Suppressor macrophage (primary cell): ENCODE data around the gene FITM1.

Experiments
- DNase-seq, 4 experiments: peaks; one replicate each; pipeline ENCODE4 v3.0.0-alpha.2; 2020 to 2022

The FITM1 gene

GRCh38 chr14:24121210-24121609 is 9.2 kb upstream of the FITM1 start:
- DNase-seq = no peak

GRCh38 chr14:24122416-24122815 is 8.0 kb upstream of the FITM1 start:
- DNase-seq = no peak

GRCh38 chr14:24122898-24123297 is 7.6 kb upstream of the FITM1 start:
- DNase-seq = no peak

GRCh38 chr14:24123424-24124417 is 6.7 kb upstream of the FITM1 start:
- no peak for DNase-seq

- no peak for DNase-seq
These were observed 3.5 kb upstream of the FITM1 start for GRCh38 chr14:24126939-24127338.

GRCh38 chr14:24127673-24128072 is 2.8 kb upstream of the FITM1 start:
- DNase-seq = no peak

GRCh38 chr14:24129410-24129998 is 955 bp upstream of the FITM1 start:
- no peak for DNase-seq

GRCh38 chr14:24130717-24131548 is 474 bp downstream of the FITM1 start:
- DNase-seq = no peak

- no peak for DNase-seq
These were observed 1.1 kb downstream of the FITM1 start for GRCh38 chr14:24131549-24131966.

GRCh38 chr14:24132061-24132685 is 1.7 kb downstream of the FITM1 start:
- no peak for DNase-seq

GRCh38 chr14:24132976-24133375 is 2.5 kb downstream of the FITM1 start:
- DNase-seq = no peak

- no peak for DNase-seq
These were observed 3.3 kb downstream of the FITM1 start for GRCh38 chr14:24133735-24134134.

GRCh38 chr14:24135584-24135833 is 5.0 kb downstream of the FITM1 start:
- DNase-seq = no peak

- peak; percentile 93 to 97 (median 95) for DNase-seq
These were observed 5.6 kb downstream of the FITM1 start, which contains the start of gene PSME1 for GRCh38 chr14:24135834-24136683. Gene PSME1 (plus strand): TSS chr14:24136194. CDS start chr14:24136263, 69 bp downstream.

GRCh38 chr14:24136684-24137528 is 6.4 kb downstream of the FITM1 start:
- DNase-seq = no peak

GRCh38 chr14:24137529-24138395 is 7.3 kb downstream of the FITM1 start:
- no peak for DNase-seq

- DNase-seq = peak in 2 of 4 experiments; percentile 22 to 32
These were observed 8.2 kb downstream of the FITM1 start for GRCh38 chr14:24138396-24139271.

GRCh38 chr14:24139272-24139934 is 8.9 kb downstream of the FITM1 start:
- no peak for DNase-seq
